ENCODE measurements around the gene SKI. TPM values are rescaled to one million over a fixed set of nuclear protein-coding genes. Genes with fewer than 3 reads are reported as not detected.
A peak's percentile ranks its signal among the peaks of the same experiment; 100 is the strongest.

SKI gene
- total and polyA plus RNA-seq, 2 of the 8 experiments (the other 6 are each of a cell fraction or from before 2014, with no cell fraction given) = 8.3 to 87.6 TPM

GRCh38 chr1:2255047-2255419, 26.9 kb downstream of the SKI start:
- Histone ChIP-seq H3K4ac (replicated peaks; ENCODE audit: insufficient read length, low read depth, low read length) (no peak overlapping the region), H3K4me1 (replicated peaks in 1 of 4; ENCODE audit: control insufficient read depth in 3 of 4, insufficient read depth in 4 of 4, low read length in 3 of 4) (peaks cover 4 to 26% (median 17%) of the 10 kb centered on the region in 4 experiments)
- 95% methylated on average over 6 of the region's 6 CpGs; no CpG with 5 or more reads in 1 of the 2 experiments for WGBS, 2 experiments (ENCODE audit: extremely low coverage in 1 of 2, insufficient coverage in 1 of 2, insufficient read length in 1 of 2, insufficient replicate concordance in 2 of 2, low coverage in 1 of 2, low lambda C conversion rate in 2 of 2, missing lambda C conversion rate in 1 of 2)
- no peak for TF ChIP-seq USF2 (IDR thresholded peaks at IDR 0.05; ENCODE audit: low read length)

More at GRCh38 chr1:2255047-2255419, 26.9 kb downstream of the SKI start:
- Histone ChIP-seq H3K56ac (replicated peaks; ENCODE audit: insufficient read length, low read depth, low read length) (no peak overlapping the region), H2BK20ac (ENCODE audit: low read length) (no peak overlapping the region), H3K23ac (ENCODE audit: insufficient read length) (no peak overlapping the region), H2BK5ac (ENCODE audit: low read depth, low read length) (peak overlapping the region; percentile 60; the same call in 1 of the 2 replicates), H3K9me3 (ENCODE audit: insufficient read depth in 2 of 2, low read depth in 1 of 2, low read length in 1 of 2) (0 out of 4 replicates have a peak, but pooled peaks cover 0 to 4% of the 10 kb centered on the region in 2 experiments), H2BK15ac (ENCODE audit: low read length) (no peak overlapping the region), H3K36me3 (ENCODE audit: control insufficient read depth in 2 of 4, insufficient read depth in 4 of 4, low read length in 3 of 4) (no peaks in the 10 kb centered on the region), H3K4me2 (ENCODE audit: insufficient read depth in 1 of 2, low read depth in 2 of 2, low read length in 2 of 2) (no peak overlapping the region), H3K14ac (ENCODE audit: insufficient read length) (no peak overlapping the region), H2BK12ac (ENCODE audit: low read depth, low read length) (peak overlapping the region; percentile 60; the same call in 1 of the 2 replicates), H3K27me3 (replicated peaks in 1 of 4; ENCODE audit: control insufficient read depth in 3 of 4, extremely low read depth in 1 of 4, insufficient read depth in 3 of 4, low read length in 3 of 4) (no peaks in the 10 kb centered on the region), H2AFZ (ENCODE audit: low read length) (no peak overlapping the region), H3K18ac (ENCODE audit: extremely low read depth, low read length) (no peak overlapping the region), H4K20me1 (replicated peaks in 1 of 2; ENCODE audit: control insufficient read depth in 1 of 2, insufficient read depth in 2 of 2, low read length in 2 of 2) (peaks cover 23 to 49% of the 10 kb centered on the region in 2 experiments), H4K8ac (ENCODE audit: extremely low read depth, insufficient read depth, low read length) (no peak overlapping the region; the same call in 1 of the 2 replicates), H2AK5ac (ENCODE audit: low read depth, low read length) (peak overlapping the region; percentile 11; the same call in 1 of the 2 replicates), H3K27ac (ENCODE audit: low read depth, low read length) (peak overlapping the region; percentile 36; the same call in 1 of the 2 replicates), H3K79me1 (ENCODE audit: low read depth, low read length) (peaks cover 51% of the 10 kb centered on the region), H3K9ac (replicated peaks in 1 of 4; ENCODE audit: extremely low read depth in 1 of 4, low read depth in 3 of 4, low read length in 3 of 4) (no peak overlapping the region), H4K5ac (ENCODE audit: insufficient read length, low read depth, low read length) (no peak overlapping the region), H4K91ac (replicated peaks; ENCODE audit: insufficient read length, low read length) (no peak overlapping the region), H3K4me3 (ENCODE audit: extremely low read depth in 1 of 4, insufficient read depth in 2 of 4, low read depth in 3 of 4, low read length in 4 of 4) (no peak overlapping the region), H3K23me2 (ENCODE audit: low read depth, low read length) (no peaks in the 10 kb centered on the region), H3K79me2 (ENCODE audit: control insufficient read depth in 1 of 2, insufficient read depth in 2 of 2, low read length in 2 of 2) (peaks cover 66 to 99% of the 10 kb centered on the region in 2 experiments), H2BK120ac (replicated peaks; ENCODE audit: low read depth, low read length) (no peak overlapping the region)
- DNase-seq (ENCODE audit: low read depth in 1 of 2, low spot score in 2 of 2) (no peak), FAIRE-seq (no peak)
- CTCF ChIA-PET (ENCODE audit: partially characterized antibody) = interaction anchor here (1.0 to 1.4 kb wide), 4 partner anchors 20 to 56 kb away, joined by 3 to 4 read pairs (median 4); no protein-coding TSS in a partner anchor
- POLR2A ChIA-PET (ENCODE audit: partially characterized antibody) = no interaction called here

Measured in H1 (cell line).